Right renal cortex interstitium (tissue), 3 donors: ENCODE measurements around the gene PAK5. TPM values are rescaled to one million over a fixed set of nuclear protein-coding genes. Genes with fewer than 3 reads are reported as not detected.
A peak's percentile ranks its signal among the peaks of the same experiment; 100 is the strongest.
"Not testable (repeated sequence)": the region's sequence is repeated elsewhere in the genome, so short reads cannot be mapped to it uniquely, and the experiment has no call there.

Experiments
- DNase-seq, 3 donors: peaks; one replicate each; pipeline ENCODE4 v3.0.0-alpha.2; 2013; ENCODE audit warnings: low read depth in 3 of 3, low spot score in 2 of 3
- polyA plus RNA-seq, 3 donors: library from polyadenylated mRNA; unstranded; fragments of 120-200 nt; gene quantifications; one replicate each; pipeline ENCODE4 v1.2.1, GENCODE V29; 2013; ENCODE audit not compliant: insufficient read length in 3 of 3

PAK5 gene
- polyA plus RNA-seq, 3 donors, result 0.28 to 0.69 (median 0.49) TPM

DNA sequence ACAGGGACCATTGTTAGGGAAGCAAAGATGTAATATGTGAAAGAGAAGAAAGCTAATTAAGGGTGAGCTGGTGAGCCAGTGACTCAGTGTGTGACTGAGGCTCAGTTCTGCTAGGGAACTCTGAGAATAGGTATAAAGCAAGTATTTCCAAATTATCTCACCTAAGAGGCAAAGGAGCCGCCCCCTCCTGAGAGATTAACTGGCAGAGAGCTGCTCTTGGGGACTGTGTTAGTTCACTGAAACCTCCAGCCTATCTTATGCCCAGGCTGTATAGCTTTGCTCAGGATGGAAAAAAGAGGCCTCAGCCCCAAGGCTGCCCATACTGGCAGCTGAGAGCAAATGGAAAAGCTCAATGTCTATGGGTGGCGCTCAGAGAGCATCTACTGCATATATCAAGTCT lies 152.0 kb downstream of the PAK5 start:
- no peak for DNase-seq

DNA sequence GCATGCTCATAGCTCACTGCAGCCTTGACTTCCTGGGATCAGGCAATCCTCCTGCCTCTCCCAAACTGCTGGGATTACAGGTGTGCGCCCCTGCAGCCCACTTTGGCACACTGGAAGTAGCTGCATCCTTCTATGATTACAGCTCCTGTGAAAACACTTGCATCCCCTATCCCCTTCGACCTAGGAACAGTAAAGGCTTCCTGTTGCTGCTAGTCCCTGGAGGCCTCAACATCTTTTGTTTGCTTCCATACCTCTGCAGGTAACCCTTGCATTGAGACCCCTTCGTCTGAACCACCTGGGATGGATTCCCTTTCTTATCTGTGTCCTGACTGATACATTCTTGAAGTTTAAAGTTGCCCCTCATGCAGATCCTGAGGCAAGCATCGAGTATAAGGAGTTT lies 152.4 kb downstream of the PAK5 start:
- no peak for DNase-seq

DNA sequence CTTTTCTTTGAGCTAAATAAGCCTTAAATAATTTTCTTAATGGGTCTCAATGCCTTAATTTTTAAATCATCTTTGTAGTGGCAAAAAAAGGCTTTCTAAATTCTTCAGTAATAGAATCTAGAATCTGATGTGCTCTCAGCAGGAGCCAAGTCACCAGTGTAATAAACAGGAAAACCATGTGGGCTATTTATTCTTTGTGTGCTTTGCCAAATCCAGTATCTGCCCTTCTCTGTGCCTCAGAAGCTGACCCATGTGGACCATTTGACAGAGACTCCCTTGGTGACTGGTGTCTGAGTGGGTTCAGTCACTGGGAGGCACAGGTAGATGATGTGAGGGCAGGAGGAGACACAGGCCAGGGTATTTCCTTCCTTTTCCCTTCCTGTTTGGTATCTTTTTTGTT lies 152.9 kb downstream of the PAK5 start:
- no peak for DNase-seq

DNA sequence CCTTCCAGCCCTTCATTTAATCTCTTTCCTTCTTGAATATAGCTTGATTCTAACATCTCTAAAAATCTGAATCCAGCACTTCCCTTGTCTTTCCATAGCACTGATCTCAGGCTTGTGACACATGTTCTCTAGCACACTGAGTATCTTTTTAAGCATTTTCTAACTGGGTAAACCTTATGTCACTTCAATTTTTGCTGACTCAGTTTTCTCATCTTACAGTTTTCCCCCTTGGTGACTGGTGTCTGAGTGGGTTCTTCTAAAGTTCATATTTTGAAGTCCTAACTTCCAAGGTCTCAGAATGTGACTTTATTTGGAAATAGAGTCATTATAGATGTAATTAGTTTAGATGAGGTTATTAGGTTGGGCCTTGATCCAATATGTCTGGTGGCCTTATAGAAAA lies 153.9 kb downstream of the PAK5 start:
- no peak for DNase-seq

DNA sequence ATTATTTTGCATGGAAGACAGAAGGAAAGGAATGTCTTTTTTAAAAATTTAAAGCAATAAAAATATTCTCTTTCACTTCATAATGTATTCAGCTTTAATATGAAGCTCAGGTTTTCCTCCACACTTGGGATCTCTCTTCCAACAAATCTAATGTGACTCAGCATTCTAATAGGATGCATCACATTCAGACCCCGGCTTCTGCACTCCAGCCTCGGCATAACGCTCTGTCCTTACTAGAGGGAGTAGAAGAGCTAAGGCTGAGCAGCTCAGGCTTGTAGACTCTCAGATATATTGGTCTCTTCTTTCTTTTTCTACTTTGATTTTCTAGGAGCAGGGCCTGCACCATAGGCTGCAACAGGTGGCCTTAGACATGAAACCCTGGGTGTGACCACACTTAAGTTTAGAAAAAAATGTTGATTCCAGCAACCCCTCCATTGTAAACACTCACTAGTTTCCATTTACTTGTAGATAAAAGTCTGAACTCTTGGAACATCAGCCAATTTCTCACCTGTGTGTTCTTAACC lies 161.7 kb downstream of the PAK5 start:
- no peak for DNase-seq

DNA sequence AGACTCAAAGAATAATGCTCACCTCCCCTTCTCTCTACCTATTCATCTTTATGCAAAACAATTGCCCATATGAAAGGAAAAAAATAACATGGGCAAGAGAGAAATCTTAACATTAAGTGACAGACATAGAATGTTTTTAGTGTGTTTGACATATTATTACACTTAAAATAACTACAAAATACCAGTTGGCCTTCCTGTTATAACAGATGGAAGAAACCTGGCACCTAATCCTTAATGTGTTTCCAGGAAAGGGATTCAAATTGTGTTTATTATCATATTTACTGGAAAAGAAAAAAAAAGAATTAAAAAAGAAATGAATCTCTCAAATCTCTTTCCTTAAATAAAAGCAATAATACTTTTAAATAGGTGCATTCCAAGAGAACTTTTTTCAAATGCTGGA lies 165.9 kb downstream of the PAK5 start:
- DNase-seq, result no peak

DNA sequence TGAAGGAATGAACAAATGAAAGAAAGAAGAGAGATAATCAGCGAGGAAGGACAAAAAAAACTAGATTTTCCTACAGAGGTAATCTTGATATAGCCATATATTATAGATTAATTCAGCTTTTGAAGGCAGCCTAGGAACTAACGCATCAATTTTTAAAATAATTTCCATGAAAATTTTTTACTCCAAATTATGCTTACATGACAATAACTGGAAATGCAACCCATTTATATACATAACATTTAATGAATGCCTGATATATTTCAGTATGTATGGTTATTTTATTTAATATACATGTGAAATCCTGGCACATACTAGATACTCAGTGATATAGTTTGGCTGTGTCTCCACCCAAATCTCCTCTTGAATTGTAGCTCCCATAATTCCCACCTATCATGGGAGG lies 166.8 kb downstream of the PAK5 start:
- no peak for DNase-seq

DNA sequence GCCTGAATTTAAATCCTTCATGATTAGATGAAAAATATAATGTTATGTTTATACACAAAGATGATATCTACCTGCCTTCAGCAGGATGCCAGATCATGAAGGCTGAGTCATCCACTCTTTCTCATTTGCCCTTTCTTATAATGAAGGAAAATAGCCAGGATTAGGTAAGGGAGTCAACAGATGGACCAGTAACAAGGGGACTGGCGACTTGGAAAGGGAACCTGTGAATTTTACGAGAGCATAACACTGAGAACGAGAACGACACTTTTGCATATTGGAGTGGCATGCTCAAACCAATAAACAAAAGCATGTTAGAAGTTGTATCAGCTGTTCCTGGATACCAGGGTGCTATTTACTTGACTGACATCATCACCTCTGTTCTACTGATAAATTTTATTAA lies 170.5 kb downstream of the PAK5 start:
- no peak for DNase-seq

DNA sequence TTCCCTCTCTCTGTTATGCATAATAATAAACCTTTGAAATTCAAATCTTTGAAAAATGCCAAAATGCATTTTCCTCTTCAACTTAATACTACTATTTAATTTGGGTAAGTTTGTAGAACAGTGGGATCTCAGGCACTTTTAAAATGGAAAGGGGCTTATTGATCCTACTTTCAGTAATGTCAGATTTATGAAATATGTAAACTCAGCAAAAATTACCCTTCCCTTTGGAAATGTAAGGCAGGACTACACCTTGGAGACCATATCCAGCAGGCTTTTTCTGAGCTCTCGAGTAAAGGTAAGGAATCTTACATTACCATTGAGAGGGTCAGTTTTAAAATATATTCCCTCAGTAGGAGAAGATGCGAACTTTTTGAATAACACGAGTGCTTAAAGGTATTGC lies 175.5 kb downstream of the PAK5 start:
- DNase-seq, result no peak

DNA sequence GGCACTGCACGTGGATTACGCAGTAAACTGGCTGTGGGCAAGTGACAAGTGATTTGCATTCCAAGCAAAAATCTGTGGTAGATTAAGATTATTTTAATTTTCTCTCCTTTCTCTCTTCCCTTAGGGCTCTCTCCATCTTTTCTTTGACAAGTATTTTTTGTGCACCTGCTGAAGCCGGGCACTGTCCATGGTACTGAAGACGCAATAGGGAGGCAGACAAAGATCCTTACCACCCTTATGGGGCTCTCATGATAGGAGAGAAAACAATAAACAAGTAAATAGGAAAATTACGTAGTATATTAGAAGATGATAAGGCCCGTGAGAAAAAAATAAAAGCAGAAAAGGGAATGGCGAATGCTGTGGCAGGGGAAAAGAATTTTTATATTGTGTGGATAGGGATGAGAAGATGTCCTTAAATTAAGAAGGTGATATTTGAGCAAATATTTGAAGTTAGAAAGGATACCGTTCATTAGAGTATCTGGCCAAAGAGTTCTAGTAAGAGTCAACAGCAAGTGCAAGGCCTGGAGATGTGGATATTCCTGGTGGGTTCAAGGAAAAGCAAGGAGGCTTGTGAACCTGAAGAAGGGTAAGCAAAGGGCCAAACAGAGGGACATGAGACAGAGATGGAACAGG lies 178.5 kb downstream of the PAK5 start:
- peak in 2 of 3 donors; percentile 10 to 45 for DNase-seq

DNA sequence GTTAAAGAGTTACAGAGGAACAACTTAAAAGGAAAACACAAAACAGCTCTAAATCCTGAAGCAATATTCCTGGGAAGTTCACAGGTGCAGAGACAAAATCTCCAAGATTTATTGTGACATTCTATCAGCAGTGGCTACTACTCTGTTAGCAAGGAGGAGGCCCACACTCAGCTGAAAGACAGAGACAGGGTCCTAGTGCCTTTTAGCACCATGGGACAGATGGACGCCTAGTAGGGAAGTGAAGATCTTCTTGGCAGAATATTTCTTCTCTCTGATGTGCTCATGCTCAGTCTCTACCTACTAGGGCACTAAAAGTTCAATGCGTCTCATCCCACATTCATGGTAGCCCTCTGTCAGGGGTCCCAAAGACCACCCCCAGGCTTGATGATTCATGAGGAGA lies 191.1 kb downstream of the PAK5 start:
- no peak for DNase-seq

DNA sequence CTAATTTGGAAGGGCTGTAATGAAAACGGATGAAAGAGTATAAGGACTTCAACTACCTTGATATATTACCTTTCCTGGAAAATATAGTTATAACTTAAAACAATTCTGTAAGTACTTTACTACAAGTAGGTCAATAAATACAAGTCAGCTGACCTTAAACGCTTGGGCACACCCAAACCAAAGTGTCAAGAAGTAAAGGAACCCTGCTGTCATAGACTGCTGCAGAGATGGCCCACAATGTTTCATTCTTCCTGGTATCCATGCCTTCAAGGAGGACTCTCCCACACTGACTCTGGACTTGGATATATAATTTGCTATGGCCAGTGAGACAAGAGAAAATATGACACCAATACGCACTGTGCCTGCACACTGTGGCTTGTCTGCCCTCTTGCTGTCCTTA lies 192.5 kb downstream of the PAK5 start:
- no peak for DNase-seq

DNA sequence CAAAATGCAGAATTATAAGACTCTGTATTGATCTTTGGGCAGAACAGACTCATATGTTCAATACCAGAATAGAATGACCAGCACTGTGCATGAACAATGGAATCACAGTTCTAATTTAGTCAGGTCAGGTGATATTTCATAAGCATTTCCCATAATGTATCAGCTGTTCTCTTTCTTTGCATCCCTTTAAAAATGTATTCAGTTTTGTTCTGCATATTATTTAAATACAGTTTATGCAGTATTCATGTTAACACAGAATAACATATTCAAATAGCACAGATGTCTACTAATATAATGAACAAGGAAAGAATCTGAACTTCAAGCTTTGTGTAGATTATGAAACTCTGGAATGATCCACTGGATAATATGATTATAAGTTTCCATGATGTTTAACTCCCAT lies 196.0 kb downstream of the PAK5 start:
- DNase-seq, result no peak

DNA sequence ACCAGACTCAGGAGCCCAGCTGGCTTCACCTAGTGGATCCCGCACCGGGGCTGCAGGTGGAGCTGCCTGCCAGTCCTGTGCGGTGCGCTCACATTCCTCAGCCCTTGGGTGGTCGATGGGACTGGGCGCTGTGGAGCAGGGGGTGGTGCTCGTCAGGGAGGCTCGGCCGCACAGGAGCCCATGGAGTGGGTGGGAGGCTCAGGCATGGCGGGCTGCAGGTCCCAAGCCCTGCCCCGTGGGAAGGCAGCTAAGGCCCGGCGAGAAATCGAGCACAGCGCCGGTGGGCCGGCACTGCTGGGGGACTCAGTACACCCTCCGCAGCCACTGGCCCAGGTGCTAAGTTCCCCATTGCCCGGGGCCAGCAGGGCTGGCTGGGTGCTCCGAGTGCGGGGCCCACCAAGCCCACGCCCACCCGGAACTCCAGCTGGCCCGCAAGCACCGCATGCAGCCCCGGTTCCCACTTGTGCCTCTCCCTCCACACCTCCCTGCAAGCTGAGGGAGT lies 197.3 kb downstream of the PAK5 start:
- DNase-seq, result not testable (repeated sequence)

DNA sequence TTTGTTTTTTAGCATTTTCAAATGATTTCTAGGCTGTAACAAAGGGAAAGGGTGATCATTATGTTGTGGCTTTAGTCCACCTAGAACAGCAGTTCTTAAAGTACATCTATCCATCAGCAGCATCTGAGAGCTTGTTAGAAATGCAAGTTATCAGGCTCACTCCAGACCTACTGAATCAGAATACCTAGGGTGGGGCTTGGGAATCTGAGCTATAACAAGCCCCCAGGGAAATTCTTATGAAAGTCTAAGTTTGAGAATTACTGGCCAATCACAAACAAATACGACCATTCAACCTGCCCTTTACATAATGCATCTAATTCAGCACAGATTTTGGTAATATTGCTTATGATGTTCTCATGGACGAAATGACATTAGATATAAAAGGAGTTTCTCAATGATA lies 201.0 kb downstream of the PAK5 start:
- no peak for DNase-seq

DNA sequence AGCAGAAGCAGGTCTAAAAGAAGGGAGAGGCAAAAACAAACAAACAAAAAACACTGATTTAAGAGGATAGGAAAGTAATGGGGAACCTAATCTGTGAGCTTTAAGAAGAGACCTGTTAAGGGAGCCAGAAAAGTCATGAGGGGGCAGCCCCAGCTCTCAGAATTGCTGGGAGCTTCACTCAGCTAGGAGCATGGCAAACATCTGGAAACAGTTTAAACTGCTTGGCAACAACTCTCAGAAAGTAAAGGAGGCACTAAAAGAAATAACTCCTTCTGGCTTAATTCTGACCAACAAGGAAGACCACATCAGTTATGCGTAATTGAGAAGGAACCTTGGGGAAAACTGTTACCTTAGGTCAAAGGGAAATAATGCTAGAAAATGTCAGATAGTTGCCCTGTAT lies 203.1 kb downstream of the PAK5 start:
- no peak for DNase-seq

DNA sequence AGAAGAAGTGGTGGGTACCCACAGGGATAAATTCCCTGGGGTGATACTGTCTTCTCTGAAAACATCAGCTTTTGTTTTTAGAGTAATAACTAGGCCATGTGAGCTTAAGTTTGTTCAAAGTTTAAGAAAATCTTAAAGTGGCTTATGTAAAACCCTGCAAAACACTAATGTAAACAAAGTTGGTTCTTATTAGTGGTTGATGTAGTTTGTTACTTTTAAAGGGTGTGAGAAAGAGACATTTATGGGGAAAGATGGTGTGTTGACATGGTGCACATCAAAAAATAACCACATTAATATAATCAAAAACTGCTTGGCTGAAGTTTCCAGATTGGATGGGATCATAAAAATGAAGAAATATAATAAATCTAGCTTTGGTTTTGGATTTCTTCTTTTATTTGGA lies 204.5 kb downstream of the PAK5 start:
- DNase-seq, result no peak

DNA sequence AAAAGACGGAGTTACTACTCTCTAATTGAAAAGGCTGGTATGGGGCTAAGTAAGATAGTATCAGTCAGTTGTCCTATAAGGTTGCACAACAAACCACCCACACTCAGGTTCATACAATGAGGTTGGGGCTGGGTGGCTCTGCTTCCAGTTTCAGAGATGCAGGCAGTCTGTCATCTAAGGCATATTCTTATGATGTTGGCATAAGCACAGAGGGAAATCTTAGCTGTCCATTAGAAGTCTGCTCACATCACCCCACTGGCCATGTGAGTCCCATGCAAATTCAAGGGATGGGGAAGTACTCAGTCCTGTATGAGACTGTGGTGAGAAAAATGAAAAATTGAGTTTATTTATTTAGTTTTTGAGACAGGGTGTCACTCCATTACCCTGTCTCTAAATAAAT lies 205.9 kb downstream of the PAK5 start:
- no peak for DNase-seq

DNA sequence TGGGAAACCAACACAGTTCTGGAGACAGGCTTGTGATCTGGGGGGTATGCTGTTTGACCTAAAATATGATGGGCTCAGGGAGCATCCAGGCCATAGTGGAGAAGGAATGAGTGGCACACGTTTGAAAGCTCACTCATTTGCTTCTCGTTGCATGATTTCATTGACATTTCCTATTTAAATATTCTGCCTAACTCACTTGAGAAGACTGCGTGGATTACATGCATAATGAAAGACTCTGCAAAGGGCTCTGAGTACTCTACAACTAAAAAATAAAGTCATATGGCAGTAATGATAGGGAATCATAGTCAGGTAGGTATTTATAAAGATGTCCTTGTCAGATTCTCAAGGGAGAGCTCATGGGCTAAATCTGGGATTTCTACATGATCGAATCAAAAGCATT lies 206.6 kb downstream of the PAK5 start:
- DNase-seq, result no peak

DNA sequence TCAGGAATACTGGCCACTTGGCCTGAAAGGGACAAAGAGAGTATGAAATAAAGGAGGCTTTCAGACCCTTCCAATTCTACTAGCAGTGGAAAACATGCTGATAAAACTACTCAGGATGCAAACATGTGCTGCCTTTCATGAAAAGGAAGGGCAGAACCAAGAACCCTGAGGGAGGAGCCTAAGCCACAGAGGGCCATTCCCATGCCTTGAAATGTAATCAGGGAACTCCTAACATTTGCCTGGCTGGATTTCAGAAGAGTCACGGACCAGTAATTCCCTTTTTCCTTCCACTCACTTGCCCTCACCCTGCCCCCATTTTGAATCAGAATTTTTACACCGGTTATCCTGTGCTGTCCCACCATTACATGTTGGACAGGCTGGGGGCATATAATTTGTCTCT lies 208.3 kb downstream of the PAK5 start:
- DNase-seq, result no peak

DNA sequence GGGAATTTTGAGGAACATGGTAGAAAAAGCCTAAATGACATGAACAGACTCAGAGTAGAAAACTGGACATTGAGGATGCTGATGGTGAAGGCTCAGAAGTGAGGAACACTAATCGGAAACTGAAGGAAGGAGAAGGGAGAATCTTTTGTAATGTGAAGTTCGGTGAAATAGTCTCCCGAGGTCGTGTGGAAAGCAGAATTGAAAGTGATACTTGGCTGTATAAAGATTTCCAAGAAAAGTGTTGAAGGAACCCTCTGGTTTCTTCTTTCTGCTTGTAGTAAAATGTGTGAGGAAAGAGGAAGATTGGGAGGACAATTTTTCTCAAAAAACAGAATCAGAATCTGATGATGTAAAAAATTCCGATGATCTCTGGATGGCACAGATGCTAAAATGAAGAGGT lies 209.0 kb downstream of the PAK5 start:
- DNase-seq, result no peak

DNA sequence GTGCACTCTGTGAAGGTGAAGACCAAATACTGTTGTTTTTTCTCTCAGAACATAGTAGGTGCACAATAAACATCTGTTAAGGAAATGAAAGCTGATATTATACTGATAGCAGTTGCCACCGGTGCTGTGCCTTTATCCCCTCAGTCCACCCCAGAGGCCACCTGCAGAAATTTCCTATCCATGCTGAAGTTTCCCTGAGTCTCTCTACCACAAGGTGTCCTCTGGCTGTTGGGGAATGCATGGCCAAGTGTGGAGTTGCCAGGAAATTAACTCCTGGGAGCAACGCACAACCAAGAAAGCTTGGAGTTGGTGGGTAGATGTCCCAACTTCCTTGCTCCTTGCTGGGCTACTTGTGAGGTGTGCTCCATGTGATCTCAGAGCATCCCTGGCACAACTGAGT lies 210.3 kb downstream of the PAK5 start:
- no peak for DNase-seq

DNA sequence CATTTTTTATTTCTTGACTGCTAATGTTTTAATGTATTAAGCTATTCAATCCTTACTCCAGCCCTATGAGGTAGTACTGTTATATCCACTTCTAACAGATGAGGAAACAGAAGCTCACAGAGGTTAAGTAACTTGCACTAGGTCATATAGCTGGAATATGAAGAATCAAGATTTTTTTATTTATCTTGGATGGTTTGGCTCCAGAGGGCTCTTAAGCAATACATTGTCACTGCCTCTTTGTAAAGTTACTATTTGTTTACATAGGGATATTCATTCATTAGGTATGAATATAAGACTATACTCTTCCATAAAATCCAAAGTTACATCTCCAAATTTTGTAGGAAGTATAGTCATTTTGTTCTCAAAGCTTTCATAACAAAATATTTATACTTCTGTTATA lies 210.7 kb downstream of the PAK5 start:
- DNase-seq, result no peak
